ENCODE data around the gene CTSZ.

GRCh38 chr20:58945965-58946631 is 61.0 kb downstream of the CTSZ start:
- TF ChIP-seq CTCF (IDR thresholded peaks at IDR 0.05) = no peak
- TF ChIP-seq POLR2A (IDR thresholded peaks at IDR 0.05) = no peak
